ENCODE measurements around the gene SLC45A3.

GRCh38 chr1:205687242-205687641 is 6.9 kb upstream of the SLC45A3 start:
- TF ChIP-seq CTCF (conservative IDR thresholded peaks at IDR 0.05), result no peak
- TF ChIP-seq ZFX (IDR thresholded peaks at IDR 0.05), result no peak

Data from C4-2B (cell line).